MCF 10A (cell line): ENCODE results near the gene COL20A1. TPM values are rescaled to one million over a fixed set of nuclear protein-coding genes. Genes with fewer than 3 reads are reported as not detected.

Experiments used
- BruUV-seq: library from RNA; stranded (reverse); fragments of 400-500 nt; replicated peaks from 2 replicates; lab custom pipeline; 2021; lab: Mats Ljungman, UMichigan
- CTCF ChIA-PET: fragments of 300-600 bp; sonication (Branson Sonifier 250); formaldehyde crosslinking; extraction: SDS; loops from one replicate; lab custom pipeline; 2021; ENCODE audit warnings: antibody characterized with exemption, inconsistent platforms; lab: Yijun Ruan, JAX
- POLR2A ChIA-PET: fragments of 300-600, 350-650 bp; sonication (Branson Sonifier 250); formaldehyde crosslinking; extraction: SDS; loops from one replicate; lab custom pipeline; 2020; ENCODE audit warnings: antibody characterized with exemption, inconsistent platforms; lab: Yijun Ruan, JAX
- DNase-seq: peaks from one replicate; pipeline ENCODE4 v3.0.0-alpha.2; 2018; ENCODE audit not compliant: unreplicated experiment
- H3K27ac Mint-ChIP-seq: one replicate; pipeline ENCODE4 v1.8.0; 2022; ENCODE audit warnings: mild to moderate bottlenecking, low read depth, mixed read lengths; ENCODE audit not compliant: unreplicated experiment
- H3K27me3 Mint-ChIP-seq: one replicate; pipeline ENCODE4 v1.8.0; 2022; ENCODE audit warnings: mixed read lengths; ENCODE audit not compliant: insufficient read depth, unreplicated experiment
- H3K36me3 Mint-ChIP-seq: one replicate; pipeline ENCODE4 v1.8.0; 2022; ENCODE audit warnings: mild to moderate bottlenecking, moderate library complexity, mixed read lengths; ENCODE audit not compliant: insufficient read depth, unreplicated experiment
- H3K4me1 Mint-ChIP-seq: one replicate; pipeline ENCODE4 v1.8.0; 2022; ENCODE audit warnings: mixed read lengths; ENCODE audit not compliant: insufficient read depth, unreplicated experiment
- H3K4me3 Mint-ChIP-seq: one replicate; pipeline ENCODE4 v1.8.0; 2022; ENCODE audit warnings: mild to moderate bottlenecking, moderate library complexity, mixed read lengths; ENCODE audit not compliant: unreplicated experiment
- H3K9me3 Mint-ChIP-seq: one replicate; pipeline ENCODE4 v1.8.0; 2022; ENCODE audit warnings: mixed read lengths; ENCODE audit not compliant: unreplicated experiment
- intact Hi-C: fragments of 100-400 bp; cut with micrococcal nuclease; formaldehyde crosslinking; loops from 2 replicates; pipeline ENCODE4 v1.14.1; 2022
- total RNA-seq: library from RNA; stranded (reverse); gene quantifications from 2 replicates; pipeline ENCODE4 v1.2.3, GENCODE V29; 2022
- TF ChIP-seq, protein P1 (sequence below): fragments of 200-600 bp; IDR thresholded peaks from one replicate; pipeline ENCODE4 v1.8.0; 2022; ENCODE audit warnings: antibody characterized with exemption, mild to moderate bottlenecking; ENCODE audit not compliant: unreplicated experiment

The COL20A1 gene
- total RNA-seq, 1 experiment from 2014 or later: 0.14 TPM

DNA sequence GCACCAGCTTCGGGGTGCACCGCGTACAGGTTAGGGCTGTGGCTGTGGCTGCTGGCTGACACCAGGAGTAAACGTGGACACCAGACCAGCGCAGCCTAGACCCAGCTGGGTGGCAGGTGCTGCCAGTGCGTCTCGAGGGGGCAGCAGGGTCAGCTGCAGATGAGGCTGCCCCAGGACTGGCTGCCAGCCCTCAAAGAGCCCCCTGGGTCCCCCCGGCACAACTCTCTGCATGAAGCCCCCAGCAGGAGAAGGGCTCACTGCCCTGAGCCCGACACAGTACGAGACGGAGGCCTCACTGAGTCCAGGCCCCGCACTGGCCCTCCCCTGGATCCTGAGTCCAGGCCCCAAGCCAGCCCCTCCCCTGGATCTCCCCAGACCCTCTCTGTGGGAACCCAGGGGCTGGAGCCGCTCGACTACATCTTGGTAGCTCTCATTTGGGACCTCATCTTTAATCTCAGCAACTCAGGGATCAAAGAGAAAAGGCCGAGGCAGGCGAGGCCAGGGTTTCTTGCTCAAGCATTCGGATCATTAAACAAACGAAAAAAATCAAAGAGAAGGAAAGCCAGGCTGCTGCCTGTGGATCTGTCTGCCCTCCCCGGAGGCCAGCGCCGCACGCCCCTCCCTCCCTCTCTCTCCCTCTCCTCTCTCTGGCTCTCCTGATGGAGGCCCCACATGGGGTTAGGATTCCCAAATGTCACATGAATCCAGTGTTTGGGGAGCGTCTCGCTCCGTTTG is 31.8 kb upstream of the COL20A1 start:
- intact Hi-C loops: no loop called here
- Mint-ChIP-seq H3K27ac (no peak overlapping the region), H3K9me3 (peaks cover 7% of the 10 kb centered on the region), H3K4me3 (no peak overlapping the region), H3K36me3 (no peaks in the 10 kb centered on the region), H3K27me3 (peaks cover 63% of the 10 kb centered on the region), H3K4me1 (peaks cover 11% of the 10 kb centered on the region)
- DNase-seq: no peak
- TF ChIP-seq, protein P1, sequence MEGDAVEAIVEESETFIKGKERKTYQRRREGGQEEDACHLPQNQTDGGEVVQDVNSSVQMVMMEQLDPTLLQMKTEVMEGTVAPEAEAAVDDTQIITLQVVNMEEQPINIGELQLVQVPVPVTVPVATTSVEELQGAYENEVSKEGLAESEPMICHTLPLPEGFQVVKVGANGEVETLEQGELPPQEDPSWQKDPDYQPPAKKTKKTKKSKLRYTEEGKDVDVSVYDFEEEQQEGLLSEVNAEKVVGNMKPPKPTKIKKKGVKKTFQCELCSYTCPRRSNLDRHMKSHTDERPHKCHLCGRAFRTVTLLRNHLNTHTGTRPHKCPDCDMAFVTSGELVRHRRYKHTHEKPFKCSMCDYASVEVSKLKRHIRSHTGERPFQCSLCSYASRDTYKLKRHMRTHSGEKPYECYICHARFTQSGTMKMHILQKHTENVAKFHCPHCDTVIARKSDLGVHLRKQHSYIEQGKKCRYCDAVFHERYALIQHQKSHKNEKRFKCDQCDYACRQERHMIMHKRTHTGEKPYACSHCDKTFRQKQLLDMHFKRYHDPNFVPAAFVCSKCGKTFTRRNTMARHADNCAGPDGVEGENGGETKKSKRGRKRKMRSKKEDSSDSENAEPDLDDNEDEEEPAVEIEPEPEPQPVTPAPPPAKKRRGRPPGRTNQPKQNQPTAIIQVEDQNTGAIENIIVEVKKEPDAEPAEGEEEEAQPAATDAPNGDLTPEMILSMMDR: no peak
- CTCF ChIA-PET: interaction anchor here (0.6 to 0.9 kb wide), 4 partner anchors 38 to 772 kb away, joined by 3 read pairs; no protein-coding TSS in a partner anchor
- POLR2A ChIA-PET: no interaction called here
- BruUV-seq: no TSS peak

DNA sequence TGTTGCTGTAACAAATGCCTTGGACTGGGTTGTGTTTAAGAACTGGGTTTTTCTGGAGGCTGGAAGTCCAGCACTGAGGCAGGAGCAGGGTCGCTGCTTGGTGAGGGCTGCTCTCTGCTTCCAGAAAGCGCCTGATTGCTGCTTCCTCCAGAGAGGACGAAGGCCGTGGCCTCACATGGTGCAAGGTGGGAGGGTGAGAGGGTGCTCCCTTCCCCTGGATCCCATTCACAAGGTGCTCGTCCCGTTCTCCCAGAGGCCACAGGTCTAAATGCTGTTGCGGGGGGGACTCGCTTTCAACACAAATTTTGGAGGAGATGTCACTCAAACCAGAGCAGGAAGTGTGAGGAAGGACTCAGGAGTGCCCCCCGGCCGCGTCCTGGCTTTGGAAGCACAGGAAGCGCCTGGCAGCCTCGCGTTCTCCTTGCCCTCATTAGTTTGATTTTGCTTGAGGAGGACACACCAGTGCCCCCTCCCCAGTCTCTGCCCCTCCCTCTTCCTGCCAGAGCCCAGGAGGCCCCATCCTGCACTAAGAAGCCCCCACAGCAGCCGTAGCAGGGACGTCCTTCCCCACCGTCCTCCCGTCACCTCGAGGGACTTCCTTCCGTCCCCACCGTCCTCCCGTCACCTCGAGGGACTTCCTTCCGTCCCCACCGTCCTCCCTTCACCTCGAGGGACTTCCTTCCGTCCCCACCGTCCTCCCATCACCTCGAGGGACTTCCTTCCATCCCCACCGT is 31.0 kb upstream of the COL20A1 start:
- no TSS peak for BruUV-seq
- peaks cover 57% of the 10 kb centered on the region for H3K27me3 Mint-ChIP-seq
- H3K9me3 Mint-ChIP-seq: peaks cover 4% of the 10 kb centered on the region
- CTCF ChIA-PET: no interaction called here
- TF ChIP-seq, protein P1: no peak
- POLR2A ChIA-PET: no interaction called here
- no peaks in the 10 kb centered on the region for H3K36me3 Mint-ChIP-seq
- no peak overlapping the region for H3K4me3 Mint-ChIP-seq
- DNase-seq: no peak
- H3K4me1 Mint-ChIP-seq: peaks cover 5% of the 10 kb centered on the region
- intact Hi-C loops: no loop called here
- no peak overlapping the region for H3K27ac Mint-ChIP-seq

DNA sequence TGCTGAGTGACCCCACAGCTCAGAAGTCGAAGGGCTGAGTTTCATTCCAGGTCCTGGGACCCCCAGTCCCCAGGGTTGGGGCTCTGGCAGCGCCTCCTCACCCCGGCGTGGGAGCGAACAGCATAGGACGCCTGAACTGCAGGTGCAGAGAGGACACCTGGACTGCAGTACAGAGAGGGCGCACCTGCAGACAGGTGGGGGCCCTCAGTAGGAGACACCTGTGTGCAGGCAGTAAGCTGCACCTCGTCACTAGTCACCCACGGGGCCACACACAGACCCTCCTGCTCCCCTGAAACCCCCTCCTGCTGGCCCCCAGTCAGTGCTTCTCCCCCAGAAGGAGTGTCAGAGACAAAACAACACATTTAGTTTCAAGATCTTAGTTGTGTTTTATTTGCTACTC is 30.1 kb upstream of the COL20A1 start:
- intact Hi-C loops: no loop called here
- POLR2A ChIA-PET: no interaction called here
- TF ChIP-seq, protein P1: no peak
- H3K4me3 Mint-ChIP-seq: no peak overlapping the region
- no peak for DNase-seq
- CTCF ChIA-PET: no interaction called here
- peaks cover 4% of the 10 kb centered on the region for H3K36me3 Mint-ChIP-seq
- no peaks in the 10 kb centered on the region for H3K9me3 Mint-ChIP-seq
- H3K27me3 Mint-ChIP-seq: peaks cover 49% of the 10 kb centered on the region
- no peak overlapping the region for H3K27ac Mint-ChIP-seq
- no peaks in the 10 kb centered on the region for H3K4me1 Mint-ChIP-seq
- BruUV-seq: no TSS peak

GRCh38 chr20:63264000-63264399 is 29.0 kb upstream of the COL20A1 start:
- Mint-ChIP-seq H3K27me3 (peaks cover 45% of the 10 kb centered on the region), H3K9me3 (no peaks in the 10 kb centered on the region), H3K4me3 (no peak overlapping the region), H3K36me3 (peaks cover 7% of the 10 kb centered on the region), H3K4me1 (no peaks in the 10 kb centered on the region), H3K27ac (no peak overlapping the region)
- intact Hi-C loops: no loop called here
- no peak for DNase-seq
- ChIA-PET CTCF (interaction anchor here (0.6 to 3.4 kb wide), 3 partner anchors 29 to 46 kb away, joined by 3 to 22 read pairs (median 3); no protein-coding TSS in a partner anchor), POLR2A (interaction anchor here (0.8 kb wide), 1 partner anchor 49 kb away, joined by 3 read pairs; no protein-coding TSS in a partner anchor)
- TF ChIP-seq, protein P1: no peak
- no TSS peak for BruUV-seq
